Measurements from ENCODE around the gene NR2C2.

NR2C2 gene

GRCh38 chr3:15063656-15064286, 116.4 kb downstream of the NR2C2 start:
- DNase-seq (ENCODE audit: low read depth in 2 of 2): no peak

GRCh38 chr3:15064299-15064834, 117.0 kb downstream of the NR2C2 start:
- no peak for DNase-seq (ENCODE audit: low read depth in 2 of 2)

- peak; percentile 86 to 89 for DNase-seq (ENCODE audit: low read depth in 2 of 2)
Measured at GRCh38 chr3:15064835-15065549, 117.6 kb downstream of the NR2C2 start, which contains the start of gene MRPS25. Gene MRPS25 (minus strand): TSS chr3:15065315. CDS start chr3:15065194, 121 bp downstream.

GRCh38 chr3:15065550-15066007, 118.2 kb downstream of the NR2C2 start:
- DNase-seq (ENCODE audit: low read depth in 2 of 2): no peak

- DNase-seq (ENCODE audit: low read depth in 2 of 2): no peak
Measured at GRCh38 chr3:15066467-15066866, 119.1 kb downstream of the NR2C2 start.

- no peak for DNase-seq (ENCODE audit: low read depth in 2 of 2)
Measured at GRCh38 chr3:15069441-15069840, 122.1 kb downstream of the NR2C2 start.

- DNase-seq (ENCODE audit: low read depth in 2 of 2): no peak
Measured at GRCh38 chr3:15071699-15072098, 124.3 kb downstream of the NR2C2 start.

- no peak for DNase-seq (ENCODE audit: low read depth in 2 of 2)
Measured at GRCh38 chr3:15074500-15074899, 127.1 kb downstream of the NR2C2 start.

- no peak for DNase-seq (ENCODE audit: low read depth in 2 of 2)
Measured at GRCh38 chr3:15079091-15079490, 131.7 kb downstream of the NR2C2 start.

GRCh38 chr3:15081960-15082664, 134.7 kb downstream of the NR2C2 start:
- DNase-seq (ENCODE audit: low read depth in 2 of 2): no peak

- no peak for DNase-seq (ENCODE audit: low read depth in 2 of 2)
Measured at GRCh38 chr3:15083252-15083651, 135.9 kb downstream of the NR2C2 start.

- no peak for DNase-seq (ENCODE audit: low read depth in 2 of 2)
Measured at GRCh38 chr3:15086263-15086662, 138.9 kb downstream of the NR2C2 start.

GRCh38 chr3:15086699-15087098, 139.3 kb downstream of the NR2C2 start:
- DNase-seq (ENCODE audit: low read depth in 2 of 2): no peak

- DNase-seq (ENCODE audit: low read depth in 2 of 2): no peak
Measured at GRCh38 chr3:15089201-15089600, 141.8 kb downstream of the NR2C2 start.

- DNase-seq (ENCODE audit: low read depth in 2 of 2): no peak
Measured at GRCh38 chr3:15091575-15091974, 144.2 kb downstream of the NR2C2 start.

- DNase-seq (ENCODE audit: low read depth in 2 of 2): no peak
Measured at GRCh38 chr3:15092686-15093085, 145.3 kb downstream of the NR2C2 start.

GRCh38 chr3:15094187-15094875, 146.9 kb downstream of the NR2C2 start:
- DNase-seq (ENCODE audit: low read depth in 2 of 2): no peak

GRCh38 chr3:15096046-15096445, 148.7 kb downstream of the NR2C2 start:
- no peak for DNase-seq (ENCODE audit: low read depth in 2 of 2)

GRCh38 chr3:15097891-15098290, 150.5 kb downstream of the NR2C2 start:
- DNase-seq (ENCODE audit: low read depth in 2 of 2): peak in 1 of 2 donors; percentile 6

Data from stimulated activated CD4-positive, alpha-beta T cell treated with anti-CD3 and anti-CD28 coated beads, Interleukin-4, amount 100 ng/mL, for 48 hours (primary cell).